ENCODE data around the gene ANAPC2.

ANAPC2 gene

DNA sequence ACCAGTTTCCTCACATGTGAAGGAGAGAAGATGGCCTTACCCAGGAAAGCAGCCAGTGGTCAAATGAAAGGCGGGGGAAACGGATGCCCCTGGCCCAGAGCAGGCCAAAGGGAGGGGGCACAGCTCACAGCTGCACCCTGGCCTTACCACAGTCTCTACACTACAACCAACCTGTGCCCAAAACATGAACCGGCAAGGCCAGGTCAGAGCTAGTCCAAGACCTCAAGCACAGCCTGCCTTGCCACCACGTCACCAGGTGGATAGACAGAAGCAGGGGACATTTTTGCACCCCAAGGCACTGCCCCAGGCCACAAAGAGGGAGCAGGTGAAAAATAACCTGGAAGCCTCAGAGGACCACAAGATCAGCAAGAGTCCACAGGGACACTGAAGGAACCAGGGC is 44.9 kb downstream of the ANAPC2 start:
- no peak overlapping the region for H3K4me2 ChIP-seq (ENCODE audit: low read length)
- H3K9ac ChIP-seq (ENCODE audit: low read length), result no peak overlapping the region
- H2BK15ac ChIP-seq (replicated peaks; ENCODE audit: low read depth), result no peak overlapping the region
- no peak for DNase-seq
- no peak overlapping the region for H3K4ac ChIP-seq (ENCODE audit: low read depth, low read length)
- no peak overlapping the region for H2BK120ac ChIP-seq (ENCODE audit: low read depth, low read length)
- no peaks in the 10 kb centered on the region for H3K4me1 ChIP-seq (ENCODE audit: control insufficient read depth, low read depth, low read length)
- no peak overlapping the region for H3K27ac ChIP-seq (ENCODE audit: low read depth, low read length)
- no peaks in the 10 kb centered on the region for H3K79me2 ChIP-seq (ENCODE audit: control insufficient read depth, insufficient read depth, low read length)
- peaks cover 13% of the 10 kb centered on the region for H3K27me3 ChIP-seq (ENCODE audit: insufficient read depth, low read length, poor library complexity)
- H2BK5ac ChIP-seq (ENCODE audit: low read length), result no peak overlapping the region
- no peak overlapping the region for H3K23ac ChIP-seq (ENCODE audit: low read length)
- no peak overlapping the region for H4K8ac ChIP-seq (ENCODE audit: low read depth, low read length)
- no peak overlapping the region for H3K4me3 ChIP-seq (ENCODE audit: low read length)
- H3K56ac ChIP-seq (ENCODE audit: low read length), result no peak overlapping the region
- no peak overlapping the region for H4K5ac ChIP-seq (ENCODE audit: low read length)
- H2AK5ac ChIP-seq (ENCODE audit: low read length), result no peak overlapping the region
- no peaks in the 10 kb centered on the region for H3K79me1 ChIP-seq (ENCODE audit: low read length)
- H3K36me3 ChIP-seq (ENCODE audit: control insufficient read depth, insufficient read depth, low read length), result no peaks in the 10 kb centered on the region
- H3K18ac ChIP-seq (ENCODE audit: low read length), result no peak overlapping the region
- WGBS (ENCODE audit: extremely low coverage, insufficient coverage, low lambda C conversion rate), result no CpG with 5 or more reads among the region's 4 CpGs

DNA sequence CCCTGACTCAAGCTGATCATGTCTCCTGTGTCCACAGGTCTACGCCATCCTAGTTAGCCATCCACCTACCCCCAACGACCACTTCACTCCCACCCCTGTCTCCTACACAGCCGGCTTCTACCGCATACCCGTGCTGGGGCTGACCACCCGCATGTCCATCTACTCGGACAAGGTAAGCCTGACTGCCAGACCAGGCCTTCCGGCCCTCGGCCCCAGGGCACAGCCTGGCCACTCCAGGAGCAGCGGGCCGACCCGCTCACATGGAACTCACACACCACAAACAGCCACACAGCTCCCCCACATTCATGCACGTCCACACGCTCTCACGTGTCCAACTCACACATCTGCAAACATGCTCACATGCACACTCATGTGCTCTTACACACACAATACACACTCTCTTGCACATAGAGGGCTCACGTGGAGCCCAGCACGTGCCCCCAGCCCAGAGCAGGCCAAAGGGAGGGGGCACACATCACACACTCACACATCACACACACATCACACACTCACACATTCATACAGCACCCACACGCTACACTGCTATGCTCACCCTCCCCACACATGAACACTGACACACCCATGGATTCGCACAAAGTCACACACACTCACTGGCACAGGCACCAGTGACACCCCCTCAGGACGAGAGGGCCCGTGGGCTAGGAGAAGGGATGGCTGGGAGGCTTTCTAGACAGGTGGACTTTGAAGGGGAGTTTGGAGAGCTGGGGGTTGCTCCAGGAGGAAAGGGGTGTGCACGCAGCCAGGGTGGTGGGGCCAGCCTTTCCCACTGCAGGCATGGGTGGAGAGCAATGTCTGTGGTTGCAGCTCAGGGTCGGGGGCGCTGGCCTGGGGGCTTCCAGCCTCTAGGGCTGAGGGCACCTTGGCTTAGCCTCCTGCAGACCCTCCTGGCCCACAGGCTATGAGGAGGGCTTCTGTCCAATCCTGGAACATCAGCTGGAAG is 46.1 kb downstream of the ANAPC2 start:
- no peak overlapping the region for H2BK15ac ChIP-seq (replicated peaks; ENCODE audit: low read depth)
- H4K5ac ChIP-seq (ENCODE audit: low read length), result no peak overlapping the region
- no peak overlapping the region for H3K4me3 ChIP-seq (ENCODE audit: low read length)
- no peaks in the 10 kb centered on the region for H3K4me1 ChIP-seq (ENCODE audit: control insufficient read depth, low read depth, low read length)
- no peak for DNase-seq
- no peak overlapping the region for H2AK5ac ChIP-seq (ENCODE audit: low read length)
- peaks cover 18% of the 10 kb centered on the region for H3K27me3 ChIP-seq (ENCODE audit: insufficient read depth, low read length, poor library complexity)
- H3K4me2 ChIP-seq (ENCODE audit: low read length), result no peak overlapping the region
- no peak overlapping the region for H3K9ac ChIP-seq (ENCODE audit: low read length)
- no peak overlapping the region for H4K8ac ChIP-seq (ENCODE audit: low read depth, low read length)
- H3K27ac ChIP-seq (ENCODE audit: low read depth, low read length), result no peak overlapping the region
- no peaks in the 10 kb centered on the region for H3K79me1 ChIP-seq (ENCODE audit: low read length)
- H3K56ac ChIP-seq (ENCODE audit: low read length), result no peak overlapping the region
- WGBS (ENCODE audit: extremely low coverage, insufficient coverage, low lambda C conversion rate), result no CpG with 5 or more reads among the region's 24 CpGs
- H3K36me3 ChIP-seq (ENCODE audit: control insufficient read depth, insufficient read depth, low read length), result no peaks in the 10 kb centered on the region
- no peak overlapping the region for H3K23ac ChIP-seq (ENCODE audit: low read length)
- no peak overlapping the region for H3K4ac ChIP-seq (ENCODE audit: low read depth, low read length)
- no peak overlapping the region for H3K18ac ChIP-seq (ENCODE audit: low read length)
- H2BK5ac ChIP-seq (ENCODE audit: low read length), result no peak overlapping the region
- H2BK120ac ChIP-seq (ENCODE audit: low read depth, low read length), result no peak overlapping the region
- H3K79me2 ChIP-seq (ENCODE audit: control insufficient read depth, insufficient read depth, low read length), result no peaks in the 10 kb centered on the region

DNA sequence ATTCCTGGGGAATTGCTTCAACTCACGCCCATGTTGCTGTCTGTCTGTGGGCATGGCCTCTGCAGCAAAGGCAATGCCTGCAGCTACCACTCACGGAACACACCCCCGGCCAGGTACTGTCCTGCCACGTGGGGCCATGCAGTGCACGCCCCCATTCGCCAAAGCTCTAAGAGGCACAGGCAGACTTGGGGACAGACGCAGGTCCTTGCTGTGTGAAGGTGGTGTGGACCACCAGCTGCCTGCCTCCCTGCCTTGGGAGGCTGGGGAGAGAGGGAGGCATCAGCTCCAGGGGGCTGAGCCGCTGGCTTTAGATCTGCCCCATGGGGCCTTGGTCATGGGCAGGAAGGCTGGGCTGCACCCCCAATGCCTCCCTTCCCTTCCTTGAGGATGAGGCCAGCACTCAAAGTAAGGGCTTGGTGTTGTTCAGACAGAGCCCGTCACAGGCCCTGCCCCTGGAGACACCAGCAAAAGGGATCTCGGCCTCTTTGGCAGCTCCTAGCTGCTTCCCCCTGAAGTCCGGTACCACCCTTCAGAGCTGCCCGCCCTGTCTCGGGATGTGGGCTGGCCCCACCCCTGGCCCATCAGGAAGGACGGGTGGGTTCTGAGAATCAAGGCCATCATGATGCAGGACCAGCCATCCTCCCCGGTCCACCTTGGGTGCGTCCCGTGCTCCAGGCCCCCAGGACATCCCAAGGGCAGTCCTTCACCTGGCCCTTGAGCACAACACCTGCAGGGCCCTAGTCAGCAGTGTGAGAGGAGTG is 47.1 kb downstream of the ANAPC2 start:
- no peaks in the 10 kb centered on the region for H3K79me1 ChIP-seq (ENCODE audit: low read length)
- no peak overlapping the region for H3K27ac ChIP-seq (ENCODE audit: low read depth, low read length)
- H3K9ac ChIP-seq (ENCODE audit: low read length), result no peak overlapping the region
- peaks cover 18% of the 10 kb centered on the region for H3K27me3 ChIP-seq (ENCODE audit: insufficient read depth, low read length, poor library complexity)
- H3K4me2 ChIP-seq (ENCODE audit: low read length), result no peak overlapping the region
- no peaks in the 10 kb centered on the region for H3K36me3 ChIP-seq (ENCODE audit: control insufficient read depth, insufficient read depth, low read length)
- H2AK5ac ChIP-seq (ENCODE audit: low read length), result no peak overlapping the region
- no peak overlapping the region for H3K23ac ChIP-seq (ENCODE audit: low read length)
- H3K4me1 ChIP-seq (ENCODE audit: control insufficient read depth, low read depth, low read length), result no peaks in the 10 kb centered on the region
- H2BK120ac ChIP-seq (ENCODE audit: low read depth, low read length), result no peak overlapping the region
- no peaks in the 10 kb centered on the region for H3K79me2 ChIP-seq (ENCODE audit: control insufficient read depth, insufficient read depth, low read length)
- no peak overlapping the region for H3K18ac ChIP-seq (ENCODE audit: low read length)
- no peak overlapping the region for H2BK15ac ChIP-seq (replicated peaks; ENCODE audit: low read depth)
- no peak for DNase-seq
- WGBS (ENCODE audit: extremely low coverage, insufficient coverage, low lambda C conversion rate), result no CpG with 5 or more reads among the region's 17 CpGs
- H4K8ac ChIP-seq (ENCODE audit: low read depth, low read length), result no peak overlapping the region
- no peak overlapping the region for H3K4ac ChIP-seq (ENCODE audit: low read depth, low read length)
- no peak overlapping the region for H4K5ac ChIP-seq (ENCODE audit: low read length)
- H3K4me3 ChIP-seq (ENCODE audit: low read length), result no peak overlapping the region
- H2BK5ac ChIP-seq (ENCODE audit: low read length), result no peak overlapping the region
- H3K56ac ChIP-seq (ENCODE audit: low read length), result no peak overlapping the region

DNA sequence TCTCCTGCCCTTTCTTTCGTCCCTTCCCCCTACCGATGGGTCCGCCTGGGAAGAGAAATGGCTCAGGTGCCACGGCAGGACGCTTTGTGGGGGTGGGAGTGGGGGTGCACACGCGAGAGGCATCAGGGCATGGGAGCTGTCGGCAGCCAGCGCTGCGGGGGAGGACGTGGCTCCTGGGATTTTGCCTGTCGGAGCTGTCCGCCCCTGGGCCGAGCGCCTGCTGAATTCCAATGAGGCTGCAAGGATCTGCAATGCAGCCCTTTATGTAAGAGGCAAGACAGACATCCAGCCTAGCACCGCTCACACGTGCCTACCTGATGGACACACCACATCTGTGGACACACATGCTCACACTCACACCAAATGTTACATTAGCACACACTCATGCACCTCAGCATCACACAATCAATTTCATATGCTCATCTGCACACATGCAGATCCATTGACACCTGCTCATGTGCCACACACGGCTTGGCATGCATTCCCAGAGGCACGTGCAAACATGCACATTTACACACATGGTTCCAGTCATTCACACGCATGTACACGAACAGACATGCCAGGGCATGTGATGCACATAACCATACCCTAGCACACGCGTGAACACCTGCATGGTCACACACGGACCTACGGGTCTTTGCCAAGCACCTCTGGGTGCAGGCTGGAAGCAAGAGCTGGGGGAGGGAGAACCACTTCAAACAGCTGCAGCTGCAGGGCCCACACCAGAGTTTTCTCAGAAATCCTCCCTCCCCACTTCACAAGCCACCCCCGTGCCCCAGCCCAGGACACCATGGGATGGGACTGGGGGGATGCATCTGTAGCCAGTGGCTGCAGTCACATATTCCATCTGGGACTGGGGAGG is 48.0 kb downstream of the ANAPC2 start:
- no peak overlapping the region for H3K4ac ChIP-seq (ENCODE audit: low read depth, low read length)
- H2AK5ac ChIP-seq (ENCODE audit: low read length), result no peak overlapping the region
- H4K5ac ChIP-seq (ENCODE audit: low read length), result no peak overlapping the region
- H3K4me2 ChIP-seq (ENCODE audit: low read length), result no peak overlapping the region
- no peak overlapping the region for H3K9ac ChIP-seq (ENCODE audit: low read length)
- H2BK120ac ChIP-seq (ENCODE audit: low read depth, low read length), result no peak overlapping the region
- no peak overlapping the region for H3K27ac ChIP-seq (ENCODE audit: low read depth, low read length)
- no peak overlapping the region for H3K4me3 ChIP-seq (ENCODE audit: low read length)
- H3K79me2 ChIP-seq (ENCODE audit: control insufficient read depth, insufficient read depth, low read length), result no peaks in the 10 kb centered on the region
- no peaks in the 10 kb centered on the region for H3K4me1 ChIP-seq (ENCODE audit: control insufficient read depth, low read depth, low read length)
- no peak overlapping the region for H4K8ac ChIP-seq (ENCODE audit: low read depth, low read length)
- no peaks in the 10 kb centered on the region for H3K36me3 ChIP-seq (ENCODE audit: control insufficient read depth, insufficient read depth, low read length)
- H2BK15ac ChIP-seq (replicated peaks; ENCODE audit: low read depth), result no peak overlapping the region
- no peak overlapping the region for H3K56ac ChIP-seq (ENCODE audit: low read length)
- H3K27me3 ChIP-seq (ENCODE audit: insufficient read depth, low read length, poor library complexity), result peaks cover 18% of the 10 kb centered on the region
- no peak for DNase-seq
- no peak overlapping the region for H3K18ac ChIP-seq (ENCODE audit: low read length)
- H3K79me1 ChIP-seq (ENCODE audit: low read length), result no peaks in the 10 kb centered on the region
- H3K23ac ChIP-seq (ENCODE audit: low read length), result no peak overlapping the region
- no peak overlapping the region for H2BK5ac ChIP-seq (ENCODE audit: low read length)
- WGBS (ENCODE audit: extremely low coverage, insufficient coverage, low lambda C conversion rate), result no CpG with 5 or more reads among the region's 26 CpGs

DNA sequence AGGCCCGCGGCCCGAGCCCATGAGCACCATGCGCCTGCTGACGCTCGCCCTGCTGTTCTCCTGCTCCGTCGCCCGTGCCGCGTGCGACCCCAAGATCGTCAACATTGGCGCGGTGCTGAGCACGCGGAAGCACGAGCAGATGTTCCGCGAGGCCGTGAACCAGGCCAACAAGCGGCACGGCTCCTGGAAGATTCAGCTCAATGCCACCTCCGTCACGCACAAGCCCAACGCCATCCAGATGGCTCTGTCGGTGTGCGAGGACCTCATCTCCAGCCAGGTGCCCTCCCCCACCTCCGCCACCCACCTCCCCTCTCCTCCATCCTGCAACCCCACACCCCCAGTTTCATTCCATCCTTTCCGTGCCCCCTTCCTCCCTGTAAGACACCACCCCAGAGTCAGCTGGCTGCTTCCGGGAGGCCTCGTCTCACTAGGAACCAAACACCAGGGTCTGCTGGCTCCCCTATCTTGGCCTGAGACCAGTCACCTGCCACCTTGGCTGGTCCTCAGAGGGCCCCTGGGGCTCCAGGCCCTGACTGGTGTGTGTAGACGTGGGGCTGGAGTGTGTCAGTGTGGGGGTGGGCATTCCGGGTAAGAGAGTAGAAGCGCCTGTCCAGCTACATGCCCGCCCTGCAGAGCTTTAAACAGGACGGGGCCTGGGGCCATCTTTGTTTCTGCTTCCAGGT is 48.8 kb downstream of the ANAPC2 start:
- no peak overlapping the region for H4K5ac ChIP-seq (ENCODE audit: low read length)
- no peak overlapping the region for H3K4me3 ChIP-seq (ENCODE audit: low read length)
- H2BK15ac ChIP-seq (replicated peaks; ENCODE audit: low read depth), result no peak overlapping the region
- no peak overlapping the region for H3K9ac ChIP-seq (ENCODE audit: low read length)
- peaks cover 18% of the 10 kb centered on the region for H3K27me3 ChIP-seq (ENCODE audit: insufficient read depth, low read length, poor library complexity)
- no CpG with 5 or more reads among the region's 37 CpGs for WGBS (ENCODE audit: extremely low coverage, insufficient coverage, low lambda C conversion rate)
- H2BK120ac ChIP-seq (ENCODE audit: low read depth, low read length), result no peak overlapping the region
- DNase-seq, result no peak
- no peaks in the 10 kb centered on the region for H3K36me3 ChIP-seq (ENCODE audit: control insufficient read depth, insufficient read depth, low read length)
- H2BK5ac ChIP-seq (ENCODE audit: low read length), result no peak overlapping the region
- no peaks in the 10 kb centered on the region for H3K79me2 ChIP-seq (ENCODE audit: control insufficient read depth, insufficient read depth, low read length)
- H3K27ac ChIP-seq (ENCODE audit: low read depth, low read length), result no peak overlapping the region
- H3K4ac ChIP-seq (ENCODE audit: low read depth, low read length), result no peak overlapping the region
- H2AK5ac ChIP-seq (ENCODE audit: low read length), result no peak overlapping the region
- no peak overlapping the region for H4K8ac ChIP-seq (ENCODE audit: low read depth, low read length)
- no peak overlapping the region for H3K56ac ChIP-seq (ENCODE audit: low read length)
- H3K4me2 ChIP-seq (ENCODE audit: low read length), result no peak overlapping the region
- H3K79me1 ChIP-seq (ENCODE audit: low read length), result no peaks in the 10 kb centered on the region
- no peak overlapping the region for H3K18ac ChIP-seq (ENCODE audit: low read length)
- H3K23ac ChIP-seq (ENCODE audit: low read length), result no peak overlapping the region
- no peaks in the 10 kb centered on the region for H3K4me1 ChIP-seq (ENCODE audit: control insufficient read depth, low read depth, low read length)
